Measurements from ENCODE around the gene CALHM4. TPM values are rescaled to one million over a fixed set of nuclear protein-coding genes. Genes with fewer than 3 reads are reported as not detected.

Gene CALHM4
- total and polyA plus RNA-seq, 2 experiments from 2014 or later = not detected

- TF ChIP-seq REST (IDR thresholded peaks at IDR 0.05; ENCODE audit: unreplicated experiment) = no peak
- no peak for TF ChIP-seq ZNF114 (CRISPR knock-in tag; IDR thresholded peaks at IDR 0.05)
- no peak for TF ChIP-seq STAT1 (IDR thresholded peaks at IDR 0.05; ENCODE audit: unreplicated experiment)
These were observed 10.3 kb downstream of the CALHM4 start (continued) for GRCh38 chr6:116563830-116564229.

DNA sequence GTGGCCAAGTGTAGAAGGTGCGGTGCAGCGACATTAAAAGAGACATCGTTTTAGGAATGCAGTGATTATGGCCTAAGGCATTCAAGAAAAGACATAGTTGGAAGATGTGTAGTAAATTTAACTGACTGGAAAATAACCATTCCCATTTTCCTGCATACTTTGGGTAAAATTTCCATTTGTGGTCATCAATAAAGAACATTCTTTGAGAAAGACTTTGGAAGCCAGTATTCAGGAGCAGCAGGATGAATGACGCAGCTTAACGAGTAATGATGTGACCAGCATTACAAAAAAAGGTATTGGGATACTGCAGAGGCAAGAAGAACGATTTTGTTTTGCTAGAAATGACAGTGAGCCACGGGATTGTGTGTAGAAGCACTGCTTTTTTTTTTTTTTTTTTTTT lies 10.8 kb downstream of the CALHM4 start:
- H3K4me1 ChIP-seq (ENCODE audit: insufficient read depth) = no peaks in the 10 kb centered on the region
- no peak overlapping the region for H3K4me2 ChIP-seq
- H2AFZ ChIP-seq = no peak overlapping the region
- Mint-ChIP-seq H3K36me3 (ENCODE audit: low read depth) (no peaks in the 10 kb centered on the region), H3K4me3 (no peak overlapping the region), H3K9me3 (no peaks in the 10 kb centered on the region), H3K4me1 (no peaks in the 10 kb centered on the region; the same call in 2 of the 3 replicates), H3K27ac (no peak overlapping the region), H3K27me3 (ENCODE audit: insufficient read depth, low read depth, poor library complexity) (no peaks in the 10 kb centered on the region)
- no peaks in the 10 kb centered on the region for H3K27me3 ChIP-seq (ENCODE audit: insufficient read depth)
- no peak overlapping the region for H3K4me3 ChIP-seq
- ATAC-seq = no peak
- H3K36me3 ChIP-seq (ENCODE audit: insufficient read depth) = no peaks in the 10 kb centered on the region
- H3K79me2 ChIP-seq (replicated peaks; ENCODE audit: insufficient read depth) = no peaks in the 10 kb centered on the region
- H3K27ac ChIP-seq (ENCODE audit: low read depth) = no peak overlapping the region
- no peaks in the 10 kb centered on the region for H4K20me1 ChIP-seq (replicated peaks; ENCODE audit: insufficient read depth)
- no peaks in the 10 kb centered on the region for H3K9me2 ChIP-seq (ENCODE audit: insufficient read depth)
- DNase-seq (ENCODE audit: low spot score) = no peak
- H3F3A ChIP-seq (replicated peaks; ENCODE audit: low read depth) = no peaks in the 10 kb centered on the region
- TF ChIP-seq EZH2 (IDR thresholded peaks at IDR 0.05; ENCODE audit: low read depth, unreplicated experiment) (no peak), REST (IDR thresholded peaks at IDR 0.05; ENCODE audit: unreplicated experiment) (no peak), STAT1 (IDR thresholded peaks at IDR 0.05; ENCODE audit: unreplicated experiment) (no peak), EZH2phosphoT487 (IDR thresholded peaks at IDR 0.05; ENCODE audit: unreplicated experiment) (no peak), ZNF462 (CRISPR knock-in tag; IDR thresholded peaks at IDR 0.05) (no peak), JUNB (IDR thresholded peaks at IDR 0.05; ENCODE audit: unreplicated experiment) (no peak), CREB1 (CRISPR knock-in tag; IDR thresholded peaks at IDR 0.05; ENCODE audit: low read depth) (no peak), ZNF114 (CRISPR knock-in tag; IDR thresholded peaks at IDR 0.05) (no peak), ZNF331 (CRISPR knock-in tag; IDR thresholded peaks at IDR 0.05; ENCODE audit: low read depth) (no peak), POLR2AphosphoS5 (IDR thresholded peaks at IDR 0.05; ENCODE audit: low read depth) (no peak)
- TF ChIP-seq, protein P1, sequence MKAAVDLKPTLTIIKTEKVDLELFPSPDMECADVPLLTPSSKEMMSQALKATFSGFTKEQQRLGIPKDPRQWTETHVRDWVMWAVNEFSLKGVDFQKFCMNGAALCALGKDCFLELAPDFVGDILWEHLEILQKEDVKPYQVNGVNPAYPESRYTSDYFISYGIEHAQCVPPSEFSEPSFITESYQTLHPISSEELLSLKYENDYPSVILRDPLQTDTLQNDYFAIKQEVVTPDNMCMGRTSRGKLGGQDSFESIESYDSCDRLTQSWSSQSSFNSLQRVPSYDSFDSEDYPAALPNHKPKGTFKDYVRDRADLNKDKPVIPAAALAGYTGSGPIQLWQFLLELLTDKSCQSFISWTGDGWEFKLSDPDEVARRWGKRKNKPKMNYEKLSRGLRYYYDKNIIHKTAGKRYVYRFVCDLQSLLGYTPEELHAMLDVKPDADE (IDR thresholded peaks at IDR 0.05) = no peak

Data from GM23338 (cell line).